Neutrophil (primary cell): Measurements from ENCODE around the gene CDY2B.
"Not testable (repeated sequence)": the region's sequence is repeated elsewhere in the genome, so short reads cannot be mapped to it uniquely, and the experiment has no call there.

Experiments used
- H3K27ac ChIP-seq: fragments of 200-600 bp; sonication (generic); 2 replicates; pipeline ENCODE4 v1.5.1; 2016; ENCODE audit warnings: mild to moderate bottlenecking, moderate library complexity
- H3K27me3 ChIP-seq: fragments of 200-600 bp; sonication (generic); 2 replicates; pipeline ENCODE4 v1.6.0; 2016; ENCODE audit warnings: mild to moderate bottlenecking
- H3K36me3 ChIP-seq: fragments of 200-600 bp; sonication (generic); 2 replicates; pipeline ENCODE4 v1.5.1; 2017
- H3K4me1 ChIP-seq, 2 experiments: fragments of 200-600 bp in 1 of 2; sonication (generic) in 1 of 2; 1 replicate in 1 of 2; 2 replicates in 1 of 2; pipeline versions ENCODE4 v1.5.1 to v1.6.1; 2013 to 2016; ENCODE audit warnings: low read depth in 1 of 2, low read length in 1 of 2, mild to moderate bottlenecking in 1 of 2, moderate library complexity in 1 of 2; ENCODE audit not compliant: control insufficient read depth in 1 of 2, insufficient read depth in 1 of 2
- H3K4me3 ChIP-seq, 2 experiments: fragments of 200-600 bp in 1 of 2; sonication (generic) in 1 of 2; 1 replicate in 1 of 2; 2 replicates in 1 of 2; pipeline ENCODE4 v1.5.1; 2013 to 2016; ENCODE audit warnings: low read depth in 1 of 2, low read length in 1 of 2, mild to moderate bottlenecking in 1 of 2, moderate library complexity in 1 of 2
- H3K9me3 ChIP-seq: fragments of 200-600 bp; sonication (generic); 2 replicates; pipeline ENCODE4 v1.5.1; 2016

Gene CDY2B, protein sequence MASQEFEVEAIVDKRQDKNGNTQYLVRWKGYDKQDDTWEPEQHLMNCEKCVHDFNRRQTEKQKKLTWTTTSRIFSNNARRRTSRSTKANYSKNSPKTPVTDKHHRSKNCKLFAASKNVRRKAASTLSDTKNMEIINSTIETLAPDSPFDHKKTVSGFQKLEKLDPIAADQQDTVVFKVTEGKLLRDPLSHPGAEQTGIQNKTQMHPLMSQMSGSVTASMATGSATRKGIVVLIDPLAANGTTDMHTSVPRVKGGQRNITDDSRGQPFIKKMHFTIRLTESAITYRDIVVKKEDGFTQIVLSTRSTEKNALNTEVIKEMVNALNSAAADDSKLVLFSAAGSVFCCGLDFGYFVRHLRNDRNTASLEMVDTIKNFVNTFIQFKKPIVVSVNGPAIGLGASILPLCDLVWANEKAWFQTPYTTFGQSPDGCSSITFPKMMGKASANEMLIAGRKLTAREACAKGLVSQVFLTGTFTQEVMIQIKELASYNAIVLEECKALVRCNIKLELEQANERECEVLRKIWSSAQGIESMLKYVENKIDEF

DNA sequence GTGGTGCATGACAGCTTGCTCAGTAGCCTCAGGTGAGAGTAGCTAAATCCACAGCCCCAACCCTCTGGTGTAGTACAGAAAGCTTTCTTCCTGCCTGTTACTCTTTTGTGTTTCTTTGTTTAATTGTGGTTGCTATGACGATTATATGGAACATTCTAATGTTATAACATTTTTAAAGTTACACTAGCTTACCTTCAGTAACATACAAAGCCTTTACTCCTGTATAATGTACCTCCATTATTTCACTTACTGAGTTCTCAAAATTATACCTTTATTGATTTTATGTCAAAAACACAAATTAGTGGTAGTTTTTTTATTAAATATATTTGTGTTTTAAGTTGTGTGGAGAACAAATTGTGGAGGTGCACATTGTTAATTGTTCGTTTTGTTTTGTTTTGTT lies at the start of gene CDY2B:
TSS of gene CDY2B (minus strand) at position 101 of the 400 bp plus-strand sequence. CDS start 328 bp downstream, outside the sequence.
- not testable (repeated sequence) for H3K36me3 ChIP-seq, H3K27me3 ChIP-seq

DNA sequence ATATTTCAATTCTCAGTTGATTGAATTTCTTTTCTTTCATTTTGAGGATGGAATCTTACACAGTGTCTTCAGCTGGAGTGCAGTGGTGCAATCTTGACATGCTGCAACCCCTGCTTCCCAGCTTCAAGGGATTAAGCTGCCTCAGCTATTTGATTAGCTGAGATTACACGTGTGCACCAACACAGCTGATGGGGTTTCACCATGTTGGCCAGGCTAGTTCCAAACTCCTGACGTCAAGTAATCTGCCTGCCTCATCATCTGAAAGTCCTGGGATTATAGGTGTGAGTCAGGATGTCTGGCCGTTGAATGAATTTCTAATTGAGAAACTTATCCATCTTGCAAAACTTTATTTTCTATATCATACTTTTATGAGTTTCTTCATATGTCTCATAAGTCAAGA lies 28.0 kb upstream of the CDY2B start:
- H3K27me3 ChIP-seq, H3K4me3 ChIP-seq, H3K36me3 ChIP-seq, H3K27ac ChIP-seq, H3K9me3 ChIP-seq, H3K4me1 ChIP-seq: not testable (repeated sequence)

More for the DNA sequence above, at the start of gene CDY2B:
- not testable (repeated sequence) for H3K4me1 ChIP-seq, H3K9me3 ChIP-seq, H3K27ac ChIP-seq, H3K4me3 ChIP-seq

DNA sequence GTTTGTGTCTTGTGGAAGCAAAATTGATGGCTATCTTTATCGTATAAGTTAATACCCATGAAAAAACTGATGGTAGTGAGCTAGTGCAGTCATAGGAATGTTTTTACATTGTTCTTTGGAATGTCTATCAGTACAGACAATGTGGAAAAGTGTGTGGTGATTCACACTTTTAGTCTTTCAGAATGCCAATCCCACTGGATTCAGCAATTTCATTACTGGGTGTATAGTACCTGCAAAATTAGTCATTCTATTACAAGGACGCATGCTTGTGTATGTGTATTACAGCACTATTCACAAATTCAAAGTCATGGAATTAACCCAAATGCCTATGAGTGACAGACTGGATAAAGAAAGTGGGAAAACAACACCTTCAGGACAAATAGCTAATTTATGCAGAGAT lies 27.3 kb upstream of the CDY2B start:
- H3K4me1 ChIP-seq, H3K27me3 ChIP-seq, H3K4me3 ChIP-seq, H3K9me3 ChIP-seq, H3K36me3 ChIP-seq, H3K27ac ChIP-seq: not testable (repeated sequence)

DNA sequence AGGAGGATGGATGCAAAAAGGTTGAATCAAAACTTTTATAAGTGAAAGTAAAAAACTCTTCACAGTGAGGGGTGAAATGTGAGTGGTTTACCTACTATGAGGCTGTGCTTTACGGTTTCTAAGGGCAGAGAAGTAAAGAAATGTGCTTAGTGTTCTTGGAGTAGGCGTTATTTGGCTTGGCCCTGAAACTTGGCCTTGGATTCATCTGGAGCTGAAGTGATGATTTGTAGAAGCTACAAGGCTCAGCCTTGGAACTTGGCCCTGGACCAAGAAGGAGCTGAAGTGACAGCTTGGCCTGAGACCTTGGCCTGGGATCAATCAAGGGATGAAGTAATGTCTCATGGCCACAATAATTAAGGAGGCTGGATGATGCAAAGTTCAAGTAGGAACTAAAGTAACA lies 1.7 kb upstream of the CDY2B start:
- H3K27me3 ChIP-seq, H3K4me3 ChIP-seq, H3K4me1 ChIP-seq, H3K27ac ChIP-seq, H3K36me3 ChIP-seq, H3K9me3 ChIP-seq: not testable (repeated sequence)

DNA sequence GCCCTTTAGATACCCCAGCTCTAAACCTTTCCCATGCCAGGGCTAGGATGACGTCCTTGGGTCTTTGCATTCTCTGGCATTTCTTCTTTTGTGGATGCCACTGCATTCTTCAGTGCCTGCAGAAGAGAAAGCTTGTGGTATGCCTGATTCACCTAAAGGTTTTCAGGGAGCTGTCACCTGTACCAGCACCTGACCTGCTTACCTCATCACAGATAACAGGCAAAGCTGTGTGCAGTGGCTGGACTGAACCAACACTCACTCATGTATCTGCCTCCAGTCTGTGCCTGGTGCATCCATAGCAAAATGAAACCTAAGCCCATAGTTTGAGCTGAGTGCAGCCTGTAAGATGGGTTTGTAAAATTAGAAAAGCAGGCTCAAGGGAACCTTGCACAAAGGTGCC lies 3.3 kb downstream of the CDY2B start:
- not testable (repeated sequence) for H3K27me3 ChIP-seq, H3K36me3 ChIP-seq, H3K9me3 ChIP-seq, H3K27ac ChIP-seq, H3K4me3 ChIP-seq, H3K4me1 ChIP-seq

DNA sequence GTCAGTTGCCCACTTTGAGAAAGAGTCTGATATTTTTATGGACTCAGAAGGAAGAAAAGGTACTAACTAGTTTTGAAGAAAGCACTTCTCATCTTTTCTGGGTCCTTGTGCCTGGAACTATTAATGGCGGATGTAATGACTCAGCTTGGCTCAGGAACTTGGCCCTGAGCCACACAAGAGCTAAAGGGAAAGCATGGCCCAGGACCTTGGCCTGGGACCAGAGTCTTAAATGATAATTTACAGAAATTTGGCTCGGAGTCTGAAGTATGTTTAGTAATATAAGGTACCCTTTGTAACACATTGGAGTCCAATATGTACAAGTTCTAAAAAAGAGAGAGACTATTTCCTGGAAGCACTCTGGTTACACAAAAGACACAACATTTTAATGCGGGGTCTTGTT lies 4.6 kb downstream of the CDY2B start:
- H3K36me3 ChIP-seq, H3K4me1 ChIP-seq, H3K4me3 ChIP-seq, H3K27ac ChIP-seq, H3K27me3 ChIP-seq, H3K9me3 ChIP-seq: not testable (repeated sequence)

DNA sequence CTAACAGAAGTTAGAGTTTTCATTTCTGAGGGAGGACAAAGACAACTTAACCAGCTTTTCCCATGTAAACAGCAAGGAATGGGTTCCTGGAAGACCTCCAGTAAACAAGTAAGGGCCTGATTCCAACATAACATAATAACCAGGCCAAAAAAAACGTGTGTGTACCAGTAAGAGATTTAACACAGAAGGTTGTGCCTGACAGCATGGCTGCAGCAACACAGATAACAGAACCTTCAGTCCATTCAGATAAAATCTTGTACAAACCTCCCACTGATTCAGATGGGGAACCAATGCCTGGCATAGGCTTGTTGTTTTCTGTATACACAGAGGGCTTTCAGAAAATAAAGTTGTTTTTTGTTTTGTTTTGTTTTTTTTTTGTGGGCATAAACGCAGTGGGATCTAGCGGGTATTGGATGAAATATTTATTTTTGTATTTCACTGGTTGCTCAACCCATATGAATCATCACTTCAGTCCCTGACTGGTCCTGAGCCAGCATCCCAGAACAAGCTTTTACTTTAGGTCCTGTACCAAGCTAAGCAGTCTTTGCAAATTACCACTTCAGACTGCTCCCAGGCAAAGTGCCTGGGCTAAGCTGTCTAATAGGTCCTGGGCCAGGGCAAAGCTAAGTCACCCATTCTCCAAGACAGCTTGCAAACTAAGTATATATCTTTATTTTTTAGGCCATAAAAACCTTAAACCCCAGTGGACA lies 8.7 kb downstream of the CDY2B start:
- not testable (repeated sequence) for H3K27me3 ChIP-seq, H3K27ac ChIP-seq, H3K36me3 ChIP-seq, H3K4me3 ChIP-seq, H3K4me1 ChIP-seq, H3K9me3 ChIP-seq

DNA sequence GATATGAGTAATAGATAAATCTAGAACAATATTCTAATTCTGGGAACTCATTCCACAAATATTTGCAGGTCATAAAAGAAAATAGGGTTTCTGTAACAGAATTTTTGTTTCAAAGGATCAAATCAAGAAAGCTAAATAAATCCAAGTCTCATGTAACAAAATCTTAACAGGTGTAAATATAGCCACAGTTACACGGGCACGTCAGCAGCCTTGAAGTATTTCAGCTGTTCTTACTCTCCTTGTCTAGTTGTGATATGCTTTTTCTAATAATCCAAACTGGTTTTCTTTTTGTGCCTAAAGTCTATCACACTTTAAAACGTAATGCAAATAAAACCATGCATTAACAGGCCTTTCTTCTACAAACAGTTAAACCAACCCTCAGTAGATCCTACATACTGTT lies 9.3 kb downstream of the CDY2B start:
- H3K27me3 ChIP-seq, H3K4me1 ChIP-seq, H3K9me3 ChIP-seq, H3K36me3 ChIP-seq, H3K27ac ChIP-seq, H3K4me3 ChIP-seq: not testable (repeated sequence)

DNA sequence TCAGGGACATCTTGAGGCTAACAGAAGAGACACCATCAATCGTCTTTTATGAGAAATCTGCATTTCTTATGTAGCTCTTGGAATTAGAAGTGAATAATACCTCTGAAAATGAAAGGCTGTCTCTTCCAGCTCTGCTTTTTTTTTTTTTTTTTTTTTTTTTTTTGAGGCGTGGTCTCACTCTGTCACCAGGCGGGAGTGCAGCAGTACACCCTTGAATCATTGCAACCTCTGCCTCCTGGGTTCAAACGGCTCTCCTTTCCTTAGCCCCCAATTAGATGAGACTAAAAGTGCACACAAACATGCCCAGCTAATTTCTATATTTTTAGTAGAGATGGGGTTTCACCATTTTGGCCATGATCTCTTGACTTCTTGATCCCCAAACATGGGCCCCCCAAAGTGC lies 12.2 kb downstream of the CDY2B start:
- not testable (repeated sequence) for H3K4me1 ChIP-seq, H3K9me3 ChIP-seq, H3K36me3 ChIP-seq, H3K4me3 ChIP-seq, H3K27me3 ChIP-seq, H3K27ac ChIP-seq

DNA sequence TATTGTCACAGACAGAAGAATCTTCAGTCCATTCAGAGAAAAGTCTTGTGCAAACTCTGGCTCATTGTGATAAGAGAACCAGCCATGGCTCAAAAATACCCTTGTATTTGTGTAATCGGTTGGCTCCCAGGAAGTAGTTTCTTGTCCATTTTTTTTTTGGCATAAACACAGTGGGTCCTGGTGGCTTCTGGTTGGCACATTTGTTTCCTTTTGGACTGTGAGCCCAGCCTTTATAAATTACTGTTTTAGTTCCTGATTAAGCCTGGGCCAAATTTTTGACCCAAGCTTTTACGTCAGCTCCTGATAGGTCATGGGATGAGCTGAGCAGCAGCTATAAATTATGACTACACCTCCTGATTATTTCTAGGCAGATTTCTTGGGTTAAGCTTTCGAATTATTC lies 19.4 kb downstream of the CDY2B start:
- not testable (repeated sequence) for H3K27ac ChIP-seq, H3K9me3 ChIP-seq, H3K36me3 ChIP-seq, H3K27me3 ChIP-seq, H3K4me3 ChIP-seq, H3K4me1 ChIP-seq

DNA sequence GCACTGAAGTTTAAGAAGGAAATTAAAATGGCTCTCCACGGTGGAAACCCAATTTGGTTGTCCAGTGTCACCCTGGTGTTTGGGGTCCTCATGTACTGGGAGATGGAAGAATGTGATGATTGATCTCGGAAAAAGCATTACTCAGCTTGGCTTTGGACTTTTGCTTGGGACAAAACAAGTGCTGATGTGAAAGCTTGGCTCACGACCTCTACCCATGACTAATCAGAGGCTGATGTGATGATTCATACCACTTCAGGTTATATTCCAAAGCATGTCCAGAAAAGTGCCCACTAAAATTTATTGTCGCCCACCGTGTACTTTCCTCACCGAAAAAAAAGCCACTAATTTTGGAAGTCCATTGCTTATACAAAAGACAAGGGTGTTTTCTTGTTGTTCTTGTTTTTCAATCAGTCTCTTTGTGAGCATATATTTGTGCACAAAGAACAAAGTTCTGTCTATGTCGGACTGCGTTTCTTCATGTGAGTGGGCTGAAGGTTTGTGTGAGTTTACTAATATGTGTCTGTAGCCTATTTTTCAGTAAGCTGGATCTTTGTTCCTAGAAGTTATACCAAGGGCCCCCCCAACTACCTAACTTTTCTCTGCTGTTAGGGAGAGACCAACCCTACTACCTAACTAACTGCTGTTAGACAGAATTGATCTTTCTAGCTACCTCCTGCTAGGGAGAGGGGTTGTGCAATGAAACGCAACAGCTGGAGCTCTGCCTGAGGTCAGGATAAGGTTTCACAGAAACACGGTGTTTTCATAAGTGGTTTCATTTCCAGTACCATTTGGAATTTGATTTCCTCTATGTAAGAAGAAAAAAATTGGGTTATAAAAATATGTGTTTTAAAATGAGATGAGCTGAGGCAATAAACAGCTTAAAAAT lies 22.8 kb downstream of the CDY2B start:
- H3K9me3 ChIP-seq, H3K27me3 ChIP-seq: not testable (repeated sequence)

DNA sequence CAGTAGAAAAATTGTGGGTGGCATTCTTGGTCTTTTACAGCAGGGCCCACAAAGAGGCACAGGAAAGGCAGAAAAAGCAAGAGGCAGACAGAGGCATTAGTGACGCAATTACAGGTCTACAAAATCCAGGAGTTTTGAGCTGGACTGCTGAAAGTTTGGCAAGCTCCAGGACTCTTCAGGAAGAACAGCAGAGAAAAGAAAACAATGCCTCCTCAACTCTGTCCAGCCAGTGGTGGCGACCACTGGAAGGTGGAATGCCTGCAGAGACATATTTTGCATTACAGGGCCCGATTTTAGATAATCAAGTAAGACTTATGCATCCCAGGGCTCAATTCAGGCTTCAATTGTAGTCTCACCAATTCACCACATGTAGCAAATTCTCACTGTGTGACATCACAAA lies 23.5 kb downstream of the CDY2B start:
- H3K4me1 ChIP-seq, H3K9me3 ChIP-seq, H3K4me3 ChIP-seq, H3K36me3 ChIP-seq, H3K27ac ChIP-seq, H3K27me3 ChIP-seq: not testable (repeated sequence)

More for the DNA sequence above, 22.8 kb downstream of the CDY2B start:
- H3K36me3 ChIP-seq, H3K4me1 ChIP-seq, H3K4me3 ChIP-seq, H3K27ac ChIP-seq: not testable (repeated sequence)

DNA sequence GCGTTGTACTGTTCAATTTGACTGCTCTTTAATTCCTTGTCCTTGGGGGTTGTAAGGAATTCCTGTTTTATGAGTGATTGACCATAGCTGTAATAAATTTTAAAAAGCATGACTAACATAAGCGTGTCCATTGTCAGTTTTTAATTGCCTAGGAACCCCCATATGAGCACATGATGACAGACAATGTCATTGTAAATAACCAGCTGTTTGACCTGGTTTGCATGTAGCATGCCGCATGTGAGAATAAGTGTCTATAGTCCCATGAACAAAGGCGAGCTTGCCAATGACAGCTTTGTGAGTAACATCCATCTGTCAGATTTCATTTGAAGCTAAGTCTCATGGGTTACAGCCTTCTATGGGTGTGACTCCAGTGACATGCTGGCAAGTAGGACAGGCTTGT lies 30.9 kb downstream of the CDY2B start:
- not testable (repeated sequence) for H3K4me1 ChIP-seq, H3K9me3 ChIP-seq, H3K36me3 ChIP-seq, H3K4me3 ChIP-seq, H3K27ac ChIP-seq, H3K27me3 ChIP-seq
